DMS153 treated with DMSO at 0.1 percent for 48 hours (cell line): ENCODE data around the gene LRFN2.

ENCODE experiments used
- DNase-seq: peaks from one replicate; lab custom pipeline; 2025; ENCODE audit not compliant: unreplicated experiment; lab: John Stamatoyannopoulos, UW

Gene LRFN2

GRCh38 chr6:40408786-40409542 is 178.2 kb downstream of the LRFN2 start:
- no peak for DNase-seq

- no peak for DNase-seq
These were observed 179.9 kb downstream of the LRFN2 start for GRCh38 chr6:40407239-40407638.

- no peak for DNase-seq
These were observed 181.0 kb downstream of the LRFN2 start for GRCh38 chr6:40406175-40406574.

GRCh38 chr6:40400738-40401137 is 186.4 kb downstream of the LRFN2 start:
- no peak for DNase-seq

- peak; percentile 77 for DNase-seq
These were observed 187.2 kb downstream of the LRFN2 start for GRCh38 chr6:40399888-40400457.

GRCh38 chr6:40398810-40399477 is 188.2 kb downstream of the LRFN2 start:
- no peak for DNase-seq

GRCh38 chr6:40398034-40398691 is 189.0 kb downstream of the LRFN2 start:
- DNase-seq = no peak

- no peak for DNase-seq
These were observed 189.7 kb downstream of the LRFN2 start for GRCh38 chr6:40397287-40398033.

GRCh38 chr6:40395698-40396076 is 191.5 kb downstream of the LRFN2 start:
- DNase-seq = no peak

- peak; percentile 45 for DNase-seq
These were observed 192.0 kb downstream of the LRFN2 start for GRCh38 chr6:40395066-40395697.

- no peak for DNase-seq
These were observed 192.8 kb downstream of the LRFN2 start for GRCh38 chr6:40394381-40394780.

GRCh38 chr6:40393641-40394040 is 193.5 kb downstream of the LRFN2 start:
- no peak for DNase-seq

- no peak for DNase-seq
These were observed 194.6 kb downstream of the LRFN2 start for GRCh38 chr6:40392589-40392988.

- DNase-seq = no peak
These were observed 195.2 kb downstream of the LRFN2 start for GRCh38 chr6:40391851-40392517.

GRCh38 chr6:40391086-40391485 is 196.1 kb downstream of the LRFN2 start:
- DNase-seq = no peak

- no peak for DNase-seq
These were observed 196.9 kb downstream of the LRFN2 start for GRCh38 chr6:40390144-40390800.

GRCh38 chr6:40389254-40389653 is 197.9 kb downstream of the LRFN2 start:
- no peak for DNase-seq

- DNase-seq = no peak
These were observed 199.3 kb downstream of the LRFN2 start for GRCh38 chr6:40387871-40388264.

- DNase-seq = no peak
These were observed 199.9 kb downstream of the LRFN2 start for GRCh38 chr6:40387127-40387870.
